ENCODE results near the gene PTPRN2.

PTPRN2 gene

GRCh38 chr7:158031867-158032308 is 555.7 kb downstream of the PTPRN2 start:
- no peak for FAIRE-seq

DNA sequence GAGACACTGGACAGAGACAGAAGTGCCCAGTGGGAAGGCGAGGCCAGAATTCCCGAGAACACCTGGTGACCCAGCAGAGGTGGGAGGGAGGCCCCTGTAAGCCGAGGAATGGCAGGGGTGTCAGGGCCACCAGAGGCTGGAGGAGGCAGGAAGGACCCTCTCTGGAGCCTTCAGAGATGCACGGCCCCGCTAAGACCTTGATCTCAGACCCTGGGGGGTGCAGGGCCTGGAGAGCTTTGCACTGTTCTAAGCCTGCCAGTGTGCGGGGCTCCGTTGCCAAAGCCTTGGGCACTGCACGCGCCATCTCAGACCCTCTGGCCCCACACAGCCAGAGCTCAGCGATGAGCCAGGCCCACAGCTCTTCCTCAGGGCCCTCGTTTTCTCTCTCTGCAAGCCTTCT is 557.1 kb downstream of the PTPRN2 start:
- FAIRE-seq: no peak

DNA sequence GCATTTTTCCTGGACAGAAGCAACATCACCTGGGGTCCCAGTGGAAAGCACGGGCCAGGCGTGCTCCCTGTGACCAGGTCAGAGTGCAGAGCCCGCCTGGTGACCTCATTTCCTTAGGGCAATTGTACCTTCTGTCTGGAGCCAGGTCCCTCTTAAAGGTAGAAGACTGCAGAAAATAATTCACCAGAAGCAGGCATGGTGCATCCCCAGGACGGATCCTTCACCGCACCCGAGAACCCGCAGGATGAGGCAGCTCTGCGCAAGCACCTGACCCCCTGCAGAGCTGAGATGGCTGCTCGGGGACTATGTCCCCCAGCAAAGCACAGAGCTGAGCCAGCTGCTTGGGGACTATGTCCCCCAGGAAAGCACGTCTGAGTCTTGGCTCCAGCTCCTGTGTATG is 557.6 kb downstream of the PTPRN2 start:
- FAIRE-seq: no peak

DNA sequence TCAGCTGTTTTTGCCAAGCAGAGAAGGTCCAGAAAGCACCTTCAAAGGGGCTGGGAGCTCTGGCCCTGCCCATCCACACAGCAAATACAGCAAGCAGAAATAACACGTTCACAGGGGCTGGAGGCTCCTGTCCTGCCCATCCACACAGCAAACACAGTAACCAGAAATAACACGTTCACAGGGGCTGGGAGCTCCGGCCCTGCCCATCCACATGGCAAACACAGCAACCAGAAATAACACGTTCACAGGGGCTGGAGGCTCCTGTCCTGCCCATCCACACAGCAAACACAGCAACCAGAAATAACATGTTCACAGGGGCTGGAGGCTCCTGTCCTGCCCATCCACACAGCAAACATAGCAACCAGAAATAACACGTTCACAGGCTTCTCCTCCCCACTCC is 558.1 kb downstream of the PTPRN2 start:
- FAIRE-seq: no peak

- no peak for FAIRE-seq
These were observed 558.7 kb downstream of the PTPRN2 start for GRCh38 chr7:158028971-158029370.

DNA sequence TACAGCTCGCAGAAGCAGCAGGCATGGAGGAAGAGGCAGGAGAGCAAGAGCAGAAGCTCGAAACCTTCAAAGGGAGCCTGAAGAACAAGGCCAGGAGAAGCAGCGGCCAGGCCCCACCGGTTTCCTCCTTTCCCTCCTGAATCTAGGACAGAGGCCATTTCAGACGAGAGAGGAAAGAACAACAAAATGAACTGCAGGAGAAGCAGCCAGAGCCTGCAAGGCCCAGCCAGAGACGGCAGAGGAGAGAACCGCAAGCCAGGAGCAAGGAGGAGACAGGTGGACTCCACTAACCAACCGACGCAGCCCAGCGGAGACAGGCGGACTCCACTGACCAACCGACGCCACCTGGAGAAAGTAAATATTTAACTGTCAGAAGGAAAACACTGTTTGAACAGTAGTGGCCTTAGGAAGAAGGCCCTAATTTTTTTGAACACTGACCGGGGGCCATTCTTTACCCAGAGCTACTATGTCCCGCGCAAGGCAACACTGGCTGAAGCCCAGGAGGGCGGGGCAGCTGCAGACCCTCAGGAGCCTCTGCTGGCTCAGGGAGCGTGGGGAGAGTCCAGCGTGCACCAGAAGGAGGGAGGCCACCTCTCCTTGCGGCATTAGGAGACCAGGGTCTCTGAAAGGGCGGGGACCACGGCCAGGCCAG is 559.2 kb downstream of the PTPRN2 start:
- FAIRE-seq: no peak

GRCh38 chr7:158027646-158028045 is 560.0 kb downstream of the PTPRN2 start:
- no peak for FAIRE-seq

DNA sequence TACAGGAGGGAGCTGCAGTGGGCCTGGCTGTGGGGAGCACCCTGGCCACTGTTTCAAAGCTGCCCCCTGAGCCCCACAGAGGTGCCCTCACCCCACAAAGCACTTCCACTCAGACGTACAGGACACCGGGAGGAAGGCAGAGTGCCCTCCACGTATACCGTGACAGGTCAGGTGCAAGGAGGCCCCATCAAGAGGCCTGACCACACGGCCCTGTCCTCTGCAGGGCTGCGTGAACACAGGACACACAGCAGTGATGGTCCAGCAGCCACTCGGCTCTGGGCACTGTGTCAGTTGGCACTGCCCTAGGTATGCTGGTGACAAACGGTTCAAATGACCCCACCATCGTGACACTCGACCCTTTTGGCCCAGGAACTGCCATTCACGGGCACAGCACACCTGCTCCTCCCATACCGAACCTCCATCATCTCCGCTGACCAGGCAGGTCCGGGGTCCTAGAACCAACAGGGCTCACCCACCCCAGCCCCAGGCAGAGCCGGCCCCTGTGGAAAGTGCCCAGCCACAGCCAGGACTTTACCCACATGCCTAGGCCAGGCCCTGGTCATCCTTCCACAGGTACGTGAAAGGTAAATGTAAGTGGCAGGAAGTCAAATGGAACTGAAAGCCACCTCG is 560.9 kb downstream of the PTPRN2 start:
- FAIRE-seq: no peak

GRCh38 chr7:158025686-158026600 is 561.7 kb downstream of the PTPRN2 start:
- FAIRE-seq: no peak

DNA sequence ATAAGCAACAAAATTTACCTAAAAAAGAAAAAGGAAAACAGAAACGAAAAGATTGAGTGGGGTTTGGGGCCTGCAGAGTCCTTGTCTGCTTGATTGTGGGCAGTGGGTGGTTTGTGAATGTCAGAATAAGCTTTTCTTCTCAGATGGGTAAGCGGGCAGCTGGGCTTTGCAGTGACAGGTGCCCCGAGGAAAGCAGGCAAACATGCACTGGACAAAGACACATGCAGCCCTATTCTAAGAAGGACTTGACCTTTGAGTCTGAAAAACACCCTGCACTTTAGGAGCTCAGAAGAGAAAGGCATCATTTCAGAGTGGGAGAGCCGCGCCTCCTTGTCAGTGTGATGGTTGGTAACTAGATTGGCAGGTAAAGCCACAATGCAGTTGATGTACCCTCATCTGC is 562.7 kb downstream of the PTPRN2 start:
- FAIRE-seq: no peak

- no peak for FAIRE-seq
These were observed 563.3 kb downstream of the PTPRN2 start for GRCh38 chr7:158024351-158024715.

- FAIRE-seq: no peak
These were observed 563.8 kb downstream of the PTPRN2 start for GRCh38 chr7:158023681-158024350.

DNA sequence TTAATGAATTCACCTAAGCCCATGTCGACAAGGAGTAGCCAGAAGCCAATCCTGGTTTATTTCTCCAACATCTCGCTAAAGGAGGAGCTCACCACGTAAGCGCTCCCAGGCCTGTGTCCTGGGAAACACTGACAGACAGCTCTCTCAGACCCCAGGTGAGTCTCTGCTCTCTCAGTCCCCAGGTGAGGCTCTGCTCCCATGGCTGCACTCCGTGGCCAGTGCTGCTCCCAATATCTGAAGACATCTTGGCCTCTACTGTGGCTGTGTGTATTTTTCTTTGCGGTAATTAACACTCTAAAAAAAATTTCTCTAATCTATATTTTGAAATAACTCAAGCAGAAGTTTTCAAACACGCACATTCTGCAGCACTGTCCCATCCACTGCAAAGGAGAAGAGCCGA is 564.5 kb downstream of the PTPRN2 start:
- FAIRE-seq: no peak

DNA sequence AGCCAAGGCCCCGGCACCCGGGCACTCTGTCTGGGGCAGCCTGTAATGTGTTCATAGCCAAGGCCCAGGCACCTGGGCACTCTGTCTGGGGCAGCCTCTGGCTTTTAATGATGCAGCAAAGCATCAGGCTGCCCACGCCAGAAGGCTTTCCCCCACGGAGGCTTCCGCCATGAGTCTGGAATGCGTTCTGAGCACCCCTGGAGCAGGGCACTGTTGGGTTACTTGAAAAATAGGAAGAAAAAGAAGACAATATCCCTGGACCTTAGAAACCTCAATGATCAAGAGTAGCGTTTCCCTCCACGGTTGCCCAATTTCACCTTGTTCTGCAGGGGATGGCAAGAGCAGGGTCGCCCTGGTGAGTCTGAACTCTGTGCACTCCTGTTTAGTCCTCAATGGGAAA is 565.0 kb downstream of the PTPRN2 start:
- no peak for FAIRE-seq

GRCh38 chr7:158021836-158022235 is 565.8 kb downstream of the PTPRN2 start:
- no peak for FAIRE-seq

- FAIRE-seq: no peak
These were observed 566.9 kb downstream of the PTPRN2 start for GRCh38 chr7:158020706-158021095.

- FAIRE-seq: no peak
These were observed 567.6 kb downstream of the PTPRN2 start for GRCh38 chr7:158019726-158020705.

- FAIRE-seq: no peak
These were observed 568.5 kb downstream of the PTPRN2 start for GRCh38 chr7:158018971-158019645.

DNA sequence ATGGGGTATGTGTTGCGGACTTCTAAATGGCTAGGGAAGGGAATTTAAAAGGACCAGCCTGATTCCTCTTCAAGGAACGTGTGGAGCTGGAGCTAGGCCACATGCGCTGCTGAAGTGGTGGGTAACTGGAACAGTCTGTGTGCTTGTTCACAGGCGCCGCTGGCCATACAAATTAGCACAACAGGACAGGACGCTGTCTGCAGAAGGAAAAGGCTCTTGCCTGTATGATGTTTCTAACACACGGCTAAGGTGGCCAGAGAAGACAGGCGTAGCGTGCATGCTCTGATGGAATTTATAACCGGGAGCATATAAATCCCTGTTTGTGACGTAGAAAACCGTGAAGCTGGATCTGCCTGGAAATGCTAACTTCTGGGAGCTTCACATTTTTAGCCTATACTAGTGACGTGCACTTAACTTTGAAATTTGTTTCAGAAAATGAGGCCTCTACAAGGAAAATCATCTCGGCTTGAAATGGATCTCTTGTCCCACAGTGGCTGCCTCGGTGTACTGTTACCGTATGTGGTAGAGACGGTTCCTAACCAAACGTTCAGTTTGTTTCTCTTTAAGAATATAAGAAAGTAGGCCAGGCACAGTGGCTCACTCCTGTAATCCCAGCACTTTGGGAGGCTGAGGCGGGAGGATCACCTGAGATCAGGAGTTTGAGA is 569.4 kb downstream of the PTPRN2 start:
- no peak for FAIRE-seq
